ENCODE measurements around the gene DTHD1. TPM values are rescaled to one million over a fixed set of nuclear protein-coding genes. Genes with fewer than 3 reads are reported as not detected.

Gene DTHD1
- total RNA-seq, 1 experiment from 2014 or later: not detected

GRCh38 chr4:36374836-36375511 lies 93.6 kb downstream of the DTHD1 start (continued):
- TF ChIP-seq, protein P1, sequence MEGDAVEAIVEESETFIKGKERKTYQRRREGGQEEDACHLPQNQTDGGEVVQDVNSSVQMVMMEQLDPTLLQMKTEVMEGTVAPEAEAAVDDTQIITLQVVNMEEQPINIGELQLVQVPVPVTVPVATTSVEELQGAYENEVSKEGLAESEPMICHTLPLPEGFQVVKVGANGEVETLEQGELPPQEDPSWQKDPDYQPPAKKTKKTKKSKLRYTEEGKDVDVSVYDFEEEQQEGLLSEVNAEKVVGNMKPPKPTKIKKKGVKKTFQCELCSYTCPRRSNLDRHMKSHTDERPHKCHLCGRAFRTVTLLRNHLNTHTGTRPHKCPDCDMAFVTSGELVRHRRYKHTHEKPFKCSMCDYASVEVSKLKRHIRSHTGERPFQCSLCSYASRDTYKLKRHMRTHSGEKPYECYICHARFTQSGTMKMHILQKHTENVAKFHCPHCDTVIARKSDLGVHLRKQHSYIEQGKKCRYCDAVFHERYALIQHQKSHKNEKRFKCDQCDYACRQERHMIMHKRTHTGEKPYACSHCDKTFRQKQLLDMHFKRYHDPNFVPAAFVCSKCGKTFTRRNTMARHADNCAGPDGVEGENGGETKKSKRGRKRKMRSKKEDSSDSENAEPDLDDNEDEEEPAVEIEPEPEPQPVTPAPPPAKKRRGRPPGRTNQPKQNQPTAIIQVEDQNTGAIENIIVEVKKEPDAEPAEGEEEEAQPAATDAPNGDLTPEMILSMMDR (IDR thresholded peaks at IDR 0.05 in 2 of 3, conservative IDR thresholded peaks at IDR 0.05 in 1 of 3; ENCODE audit: borderline replicate concordance in 1 of 3, insufficient read depth in 1 of 3, low read depth in 2 of 3, low read length in 2 of 3): no peak
- TF ChIP-seq EGR1 (IDR thresholded peaks at IDR 0.05; ENCODE audit: low read depth): no peak
- TF ChIP-seq EZH2 (IDR thresholded peaks at IDR 0.05): no peak
- no peak for TF ChIP-seq SP1 (IDR thresholded peaks at IDR 0.05; ENCODE audit: low read depth)
- no peak for TF ChIP-seq CBX3 (IDR thresholded peaks at IDR 0.05; ENCODE audit: low read depth)
- no peak for TF ChIP-seq RAD21 (IDR thresholded peaks at IDR 0.05; ENCODE audit: low read depth)
- no peak for TF ChIP-seq TCF7L2 (IDR thresholded peaks at IDR 0.05; ENCODE audit: borderline replicate concordance, extremely low read depth, insufficient read depth, insufficient read length)
- no peak for TF ChIP-seq EZH2phosphoT487 (IDR thresholded peaks at IDR 0.05; ENCODE audit: borderline replicate concordance)

DNA sequence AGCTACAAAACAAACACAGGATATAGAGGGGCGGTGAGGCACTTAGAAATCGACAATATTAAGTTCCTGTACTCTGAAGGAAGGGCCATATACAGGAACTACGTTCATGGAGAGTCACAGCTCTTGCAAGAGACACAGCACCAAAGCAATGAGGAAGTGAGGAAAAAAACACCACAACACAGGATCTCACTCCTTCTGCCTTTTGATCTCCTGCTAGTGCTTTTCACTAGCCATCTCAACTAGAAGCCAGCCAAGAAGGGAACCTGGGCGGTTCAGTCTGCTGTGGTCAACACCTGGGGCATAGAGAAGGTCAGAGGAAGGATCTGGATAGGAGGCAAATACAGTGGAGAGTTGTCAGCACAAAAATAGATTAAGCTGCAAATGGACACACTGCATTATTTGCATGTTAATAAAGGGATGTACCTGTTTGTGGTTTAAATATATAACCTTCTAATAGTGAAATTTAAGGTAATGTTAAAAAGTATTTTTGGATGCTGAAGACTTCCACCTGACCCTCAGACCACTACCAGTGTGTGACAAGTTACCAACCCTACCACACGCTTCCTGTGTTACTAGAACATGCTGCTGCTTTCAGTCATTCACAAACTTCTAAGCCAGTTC lies 104.6 kb downstream of the DTHD1 start:
- DNase-seq (ENCODE audit: low read depth, low spot score) (no peak), ATAC-seq (0 out of 2 replicates have a peak, but pooled peaks have one; percentile 32)
- Histone ChIP-seq H3K9me2 (ENCODE audit: insufficient read depth) (no peaks in the 10 kb centered on the region), H3K27me3 (ENCODE audit: insufficient read depth, low read length) (no peaks in the 10 kb centered on the region), H3K4me3 (replicated peaks in 1 of 2; ENCODE audit: low read depth in 1 of 2, low read length in 2 of 2) (no peak overlapping the region), H4K20me1 (ENCODE audit: insufficient read depth) (no peaks in the 10 kb centered on the region), H3K9ac (ENCODE audit: low read length) (no peak overlapping the region), H3K79me2 (ENCODE audit: insufficient read depth, low read length) (no peaks in the 10 kb centered on the region), H3K36me3 (ENCODE audit: control insufficient read depth in 1 of 2, insufficient read depth in 2 of 2, low read length in 2 of 2) (no peaks in the 10 kb centered on the region), H3K4me1 (ENCODE audit: control insufficient read depth in 1 of 2, insufficient read depth in 2 of 2, low read length in 2 of 2) (peaks cover 0 to 21% of the 10 kb centered on the region in 2 experiments; a peak in 1 of 4 replicates), H3K27ac (ENCODE audit: low read depth, low read length) (no peak overlapping the region), H3K4me2 (ENCODE audit: low read length) (no peak overlapping the region), H3K9me3 (ENCODE audit: control insufficient read depth in 1 of 2, insufficient read depth in 1 of 2, low read depth in 1 of 2, low read length in 2 of 2) (no peaks in the 10 kb centered on the region), H2AFZ (ENCODE audit: low read depth, low read length, poor library complexity, severe bottlenecking) (peak overlapping the region; percentile 12)
- CTCF ChIA-PET: interaction anchor here (0.6 to 1.5 kb wide), 3 partner anchors 14 to 1042 kb away, joined by 3 to 12 read pairs (median 3); no protein-coding TSS in a partner anchor
- POLR2A ChIA-PET: no interaction called here
- intact Hi-C loops (cut with micrococcal nuclease): no loop called here
- no TSS peak for BruUV-seq (replicated peaks)
- RAD21 ChIA-PET (ENCODE audit: low non-redundant PET in 1 of 2, low total read pairs in 2 of 2, uncharacterized antibody in 2 of 2, unreplicated experiment in 2 of 2): interaction anchor here in 1 of 2 experiments (0.8 kb wide), 1 partner anchor 1004 kb away, joined by 3 read pairs; no protein-coding TSS in a partner anchor
- no peak for TF ChIP-seq FOSL1 (IDR thresholded peaks at IDR 0.05; ENCODE audit: low read depth)
- TF ChIP-seq MAX (IDR thresholded peaks at IDR 0.05): no peak
- no peak for TF ChIP-seq POLR2A (IDR thresholded peaks at IDR 0.05; ENCODE audit: borderline replicate concordance, extremely low read depth, insufficient read depth, insufficient read length)
- TF ChIP-seq EZH2phosphoT487 (IDR thresholded peaks at IDR 0.05; ENCODE audit: borderline replicate concordance): no peak
- no peak for TF ChIP-seq RAD21 (IDR thresholded peaks at IDR 0.05; ENCODE audit: low read depth)
- TF ChIP-seq EZH2 (IDR thresholded peaks at IDR 0.05): no peak
- TF ChIP-seq REST (IDR thresholded peaks at IDR 0.05; ENCODE audit: low read depth): no peak
- TF ChIP-seq CBX3 (IDR thresholded peaks at IDR 0.05; ENCODE audit: low read depth): no peak
- no peak for TF ChIP-seq CEBPB (IDR thresholded peaks at IDR 0.05; ENCODE audit: low read depth)
- TF ChIP-seq ZFX (IDR thresholded peaks at IDR 0.05): no peak
- no peak for TF ChIP-seq POLR2AphosphoS5 (IDR thresholded peaks at IDR 0.05; ENCODE audit: low read depth, low read length)
- TF ChIP-seq, protein P1 (IDR thresholded peaks at IDR 0.05 in 2 of 3, conservative IDR thresholded peaks at IDR 0.05 in 1 of 3; ENCODE audit: borderline replicate concordance in 1 of 3, insufficient read depth in 1 of 3, low read depth in 2 of 3, low read length in 2 of 3): no peak

Measured in HCT116 (cell line).